IPS-18c (cell line): Measurements from ENCODE around the gene SDCBP2.

Source experiments
- H3K4me3 ChIP-seq: 2 replicates; pipeline ENCODE4 v1.7.0; 2013; ENCODE audit warnings: low read depth, mild to moderate bottlenecking, low read length, moderate library complexity; ENCODE audit not compliant: insufficient read depth
- H3K9me3 ChIP-seq: one replicate; pipeline ENCODE4 v1.6.1; 2013; ENCODE audit warnings: mild to moderate bottlenecking, low read length, moderate library complexity; ENCODE audit not compliant: control insufficient read depth, insufficient read depth

Gene SDCBP2

DNA sequence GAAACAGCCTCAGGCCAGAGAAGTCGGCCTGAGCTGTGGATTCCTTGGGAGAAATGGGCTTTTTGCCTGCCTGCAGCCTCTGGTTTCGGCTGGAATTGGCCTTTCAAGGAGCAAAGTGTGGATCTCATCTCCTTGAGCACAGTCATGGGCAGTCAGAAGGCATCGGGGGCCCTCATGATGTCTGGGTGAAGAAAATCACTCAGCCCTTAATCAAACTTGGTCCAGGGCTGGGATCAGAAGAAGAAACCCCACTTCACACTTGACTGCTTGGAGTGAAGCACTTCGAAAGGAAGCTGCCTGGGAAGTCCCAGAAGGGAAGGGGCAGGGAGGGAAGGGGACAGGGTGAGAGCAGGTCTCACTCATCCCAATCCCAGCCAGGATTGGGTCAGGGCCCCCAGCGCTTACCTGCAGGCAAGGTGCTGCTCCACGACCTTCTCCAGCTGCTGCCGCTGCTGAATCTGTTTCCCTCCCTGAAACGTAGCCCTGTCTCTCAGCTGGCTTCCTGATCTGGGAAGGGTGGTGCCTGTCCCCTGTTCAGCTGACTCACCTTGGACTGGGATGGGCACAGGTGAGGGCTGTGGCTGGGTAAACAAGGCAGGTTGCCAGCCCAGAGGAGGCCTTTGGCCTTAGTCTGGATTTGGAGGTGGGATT is at the start of gene SDCBP2:
Gene SDCBP2 (minus strand): TSS at position 460 of the 651 bp plus-strand sequence. CDS start 8,723 bp downstream, outside the sequence.
- Histone ChIP-seq H3K4me3 (no peak within 1 kb of the TSS), H3K9me3 (no peaks in the 10 kb centered on the region)

GRCh38 chr20:1378735-1379125 is 49.8 kb upstream of the SDCBP2 start:
- Histone ChIP-seq H3K9me3 (no peaks in the 10 kb centered on the region), H3K4me3 (no peak overlapping the region)

- Histone ChIP-seq H3K4me3 (no peak overlapping the region), H3K9me3 (no peaks in the 10 kb centered on the region)
These were observed 49.2 kb upstream of the SDCBP2 start for GRCh38 chr20:1377984-1378734.

DNA sequence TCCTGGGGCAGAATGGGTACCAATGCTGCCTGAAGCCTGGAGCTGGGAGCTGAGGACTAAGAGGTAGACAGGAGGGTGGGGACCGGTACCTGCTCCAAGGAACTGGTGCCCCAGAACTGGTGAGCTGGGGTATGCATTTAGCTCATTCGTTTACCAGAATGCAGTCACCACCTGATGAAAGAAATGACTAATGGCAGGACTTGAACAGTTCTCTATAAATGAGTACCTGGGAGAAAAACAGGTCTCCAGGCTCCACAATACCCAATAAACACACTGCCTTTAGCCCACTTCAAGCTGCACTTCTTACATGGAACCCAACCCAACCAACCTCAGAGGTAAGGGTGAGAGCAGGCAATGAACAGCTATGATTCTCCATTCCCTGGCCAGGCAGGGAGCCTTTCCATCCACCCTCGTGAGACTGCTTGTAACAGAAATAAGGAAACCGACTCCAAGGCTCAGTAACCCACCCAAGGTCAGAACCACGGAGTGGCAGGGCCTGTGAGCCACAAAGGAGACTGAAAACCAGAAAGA is 48.5 kb upstream of the SDCBP2 start:
- H3K9me3 ChIP-seq: no peaks in the 10 kb centered on the region
- H3K4me3 ChIP-seq: no peak overlapping the region

GRCh38 chr20:1376408-1377270 is 47.7 kb upstream of the SDCBP2 start:
- Histone ChIP-seq H3K9me3 (no peaks in the 10 kb centered on the region), H3K4me3 (no peak overlapping the region)

DNA sequence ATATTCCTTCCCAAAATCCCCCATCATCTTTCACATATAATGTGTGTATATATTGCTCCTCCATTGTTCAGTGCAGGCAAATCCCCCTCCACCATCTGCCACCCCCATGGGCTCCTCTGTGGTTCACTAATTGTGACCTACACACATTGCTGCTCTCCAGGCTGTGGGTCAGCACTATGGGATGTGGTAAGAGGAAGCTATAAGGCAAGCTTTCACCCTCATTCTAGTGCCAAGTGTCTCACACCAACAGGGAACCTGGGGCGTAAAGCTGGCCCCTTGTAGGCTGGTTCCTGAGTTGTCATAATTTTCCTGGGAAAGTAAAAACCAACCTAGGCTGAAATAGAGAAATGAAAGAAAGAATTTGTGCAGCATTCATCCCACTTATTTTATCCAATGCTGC is 47.1 kb upstream of the SDCBP2 start:
- no peak overlapping the region for H3K4me3 ChIP-seq
- H3K9me3 ChIP-seq: no peaks in the 10 kb centered on the region

- no peak overlapping the region for H3K4me3 ChIP-seq
- no peaks in the 10 kb centered on the region for H3K9me3 ChIP-seq
These were observed 46.6 kb upstream of the SDCBP2 start for GRCh38 chr20:1375515-1375914.

- H3K9me3 ChIP-seq: no peaks in the 10 kb centered on the region
- no peak overlapping the region for H3K4me3 ChIP-seq
These were observed 45.3 kb upstream of the SDCBP2 start for GRCh38 chr20:1374246-1374645.

- Histone ChIP-seq H3K4me3 (no peak overlapping the region), H3K9me3 (no peaks in the 10 kb centered on the region)
These were observed 44.7 kb upstream of the SDCBP2 start for GRCh38 chr20:1373614-1374013.

DNA sequence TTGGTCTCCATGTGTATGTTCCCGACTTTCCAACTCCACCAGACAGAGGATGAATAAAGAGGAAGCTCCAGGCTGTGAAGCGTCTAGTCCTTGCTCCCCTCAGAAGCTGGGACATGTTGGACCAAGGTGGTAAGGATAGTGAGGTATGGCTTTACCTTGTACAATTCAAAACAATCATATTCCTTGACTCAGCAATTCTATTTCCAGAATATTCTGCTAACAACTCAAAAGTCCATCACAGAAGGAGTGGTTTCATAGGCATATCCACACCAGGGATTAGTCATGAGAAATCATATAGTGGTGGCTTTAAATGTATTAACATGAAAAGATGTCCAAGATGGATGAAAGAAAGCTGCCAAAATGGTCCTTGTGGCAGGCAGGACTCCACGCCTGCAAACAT is 44.1 kb upstream of the SDCBP2 start:
- H3K4me3 ChIP-seq: no peak overlapping the region
- H3K9me3 ChIP-seq: no peaks in the 10 kb centered on the region

DNA sequence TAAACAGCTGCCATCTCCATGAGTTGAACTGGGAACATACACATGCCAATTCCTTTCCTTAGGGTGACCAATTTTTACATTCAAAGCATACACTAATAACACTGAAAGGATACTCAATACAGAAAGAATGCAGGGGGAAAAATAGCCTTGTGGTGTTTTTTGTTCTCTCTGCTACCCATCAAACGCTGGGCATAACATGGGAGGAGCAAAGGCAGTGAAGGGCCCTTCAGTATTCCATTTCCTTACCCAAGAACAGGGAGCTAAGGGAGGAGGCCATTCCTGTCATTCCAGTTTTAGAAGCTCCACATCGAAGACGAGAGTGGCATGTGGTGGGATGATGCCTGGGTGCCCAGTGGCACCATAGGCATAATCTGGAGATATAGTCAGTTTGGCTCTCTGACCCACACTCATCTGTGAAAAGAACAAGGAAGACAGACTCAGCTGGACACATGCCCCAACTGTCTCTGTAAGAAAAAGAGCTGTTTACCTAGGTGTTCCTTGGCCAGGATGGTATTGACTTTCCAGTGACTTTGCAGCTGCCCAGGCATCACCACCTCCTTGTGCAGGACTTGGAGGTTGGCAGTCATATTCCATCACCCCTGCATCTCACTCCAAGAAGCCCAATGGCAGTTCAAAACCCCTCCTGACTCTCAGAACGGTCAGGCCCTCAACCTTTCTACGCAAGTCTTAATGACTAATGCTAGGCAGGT is 43.0 kb upstream of the SDCBP2 start:
- no peaks in the 10 kb centered on the region for H3K9me3 ChIP-seq
- H3K4me3 ChIP-seq: no peak overlapping the region

GRCh38 chr20:1371202-1371782 is 42.4 kb upstream of the SDCBP2 start:
- Histone ChIP-seq H3K9me3 (no peaks in the 10 kb centered on the region), H3K4me3 (no peak overlapping the region)

DNA sequence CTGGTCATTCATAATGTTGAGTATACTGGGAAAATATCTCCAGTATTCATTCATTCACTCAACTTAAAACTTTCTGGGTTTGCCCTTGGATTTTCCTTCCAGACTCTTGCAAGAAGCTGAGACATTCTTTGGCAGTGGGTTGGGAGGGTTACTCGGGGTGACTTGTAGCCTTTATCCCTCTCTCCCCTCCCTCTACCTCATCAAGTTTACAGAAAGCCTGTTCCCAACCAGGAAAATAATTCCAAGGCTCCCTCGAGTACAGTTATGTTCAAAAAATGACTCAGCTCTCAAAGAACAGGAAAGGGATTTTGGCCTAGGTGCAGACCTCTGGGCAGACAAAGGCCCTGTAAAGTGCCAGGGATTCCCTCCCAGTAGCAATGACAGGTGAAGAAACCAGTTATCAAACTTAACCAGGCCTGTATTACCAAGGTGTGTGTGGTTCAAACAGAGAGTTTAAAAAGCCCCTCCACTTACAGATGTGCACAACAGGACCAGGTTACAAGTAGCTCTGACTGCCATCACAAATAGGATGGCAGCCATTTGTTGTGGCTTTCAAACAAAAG is 41.7 kb upstream of the SDCBP2 start:
- Histone ChIP-seq H3K4me3 (no peak overlapping the region), H3K9me3 (no peaks in the 10 kb centered on the region)

DNA sequence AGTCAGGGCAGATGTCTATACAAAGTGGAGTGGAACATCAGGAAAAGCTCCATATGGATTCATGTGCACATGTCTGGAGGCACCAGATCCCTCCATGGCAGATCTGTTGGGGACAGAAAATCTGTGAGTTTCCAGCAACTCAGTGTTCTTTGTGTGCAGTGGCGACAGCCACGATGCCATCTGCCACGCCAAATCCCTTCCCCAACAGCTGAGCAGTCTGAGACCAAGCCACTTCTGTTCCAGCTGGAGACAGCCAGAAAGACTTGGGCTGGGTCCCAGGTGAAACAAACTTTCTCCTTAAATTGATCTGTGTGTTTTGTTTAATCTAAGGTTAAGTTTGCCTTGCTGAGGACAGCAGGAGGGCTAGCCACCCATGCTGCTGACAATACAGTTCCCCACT is 41.0 kb upstream of the SDCBP2 start:
- H3K9me3 ChIP-seq: no peaks in the 10 kb centered on the region

GRCh38 chr20:1368448-1369199 is 39.7 kb upstream of the SDCBP2 start:
- Histone ChIP-seq H3K4me3 (no peak overlapping the region), H3K9me3 (no peaks in the 10 kb centered on the region)

More for the DNA sequence above, 41.0 kb upstream of the SDCBP2 start:
- H3K4me3 ChIP-seq: no peak overlapping the region

DNA sequence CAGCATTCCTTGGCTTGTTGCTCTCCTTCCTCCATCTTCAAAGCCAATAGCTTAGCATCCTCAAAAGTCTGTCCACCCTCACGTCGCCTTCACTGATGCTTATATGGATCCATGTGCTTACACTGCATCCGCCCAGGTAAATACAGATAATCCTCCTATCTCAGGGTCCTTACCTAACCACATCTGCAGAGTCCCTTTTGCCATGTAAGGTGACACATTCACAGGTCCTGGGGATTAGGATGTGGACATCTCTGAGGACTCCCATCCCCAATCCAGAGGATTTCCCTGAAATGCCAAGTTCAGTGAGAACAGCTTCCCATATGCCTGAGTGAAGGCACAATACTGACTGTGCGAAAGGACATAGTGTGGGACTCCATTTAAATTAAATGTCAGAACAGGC is 38.5 kb upstream of the SDCBP2 start:
- H3K4me3 ChIP-seq: no peak overlapping the region
- no peaks in the 10 kb centered on the region for H3K9me3 ChIP-seq
